ENCODE results near the gene IL4R.

- TF ChIP-seq CTCF (IDR thresholded peaks at IDR 0.05; ENCODE audit: low read length) (no peak), EZH2 (optimal IDR thresholded peaks at IDR 0.05; ENCODE audit: low read depth, low read length) (no peak), EZH2phosphoT487 (IDR thresholded peaks at IDR 0.05; ENCODE audit: low read length) (no peak)
Measured at GRCh38 chr16:27350006-27350405, 36.2 kb downstream of the IL4R start.
